IMR-90 (cell line): Measurements from ENCODE around the gene RNF112. TPM values are rescaled to one million over a fixed set of nuclear protein-coding genes. Genes with fewer than 3 reads are reported as not detected.

Experiments
- ATAC-seq: fragments of 200-7000 bp; cut with Tn5 transposase; 2 replicates; pipeline ENCODE4 v1.9.1; 2020; ENCODE audit warnings: low read depth, mild to moderate bottlenecking, moderate library complexity
- BruUV-seq: library from RNA; stranded (reverse); fragments of 400-500 nt; replicated peaks from 2 replicates; lab custom pipeline; 2021; lab: Mats Ljungman, UMichigan
- CTCF ChIA-PET: fragments of 300-600 bp; formaldehyde crosslinking; extraction: SDS; loops from one replicate; lab custom pipeline; 2021; ENCODE audit warnings: antibody characterized with exemption; lab: Yijun Ruan, JAX
- POLR2A ChIA-PET: fragments of 300-600 bp; sonication (Branson Sonifier 250); formaldehyde crosslinking; loops from one replicate; lab custom pipeline; 2022; ENCODE audit warnings: antibody characterized with exemption; ENCODE audit not compliant: unreplicated experiment; lab: Charles Lee
- DNase-seq: peaks from one replicate; pipeline ENCODE4 v3.0.0; 2013
- H2AFZ ChIP-seq: replicated peaks from 2 replicates; pipeline ENCODE3; 2013; ENCODE audit warnings: low read length, mild to moderate bottlenecking; ENCODE audit not compliant: poor library complexity
- H2AK5ac ChIP-seq: 2 replicates; pipeline ENCODE4 v1.6.1; 2013; ENCODE audit warnings: low read depth, low read length, inconsistent platforms
- H2AK9ac ChIP-seq: replicated peaks from 2 replicates; pipeline ENCODE3; 2013; ENCODE audit warnings: mild to moderate bottlenecking, low read depth, low read length, moderate library complexity; ENCODE audit not compliant: poor library complexity
- H2BK120ac ChIP-seq: 2 replicates; pipeline ENCODE4 v1.6.1; 2013; ENCODE audit warnings: low read depth, low read length, inconsistent platforms
- H2BK15ac ChIP-seq: 3 replicates; pipeline ENCODE4 v1.6.1; 2013; ENCODE audit warnings: low read depth, low read length, inconsistent platforms
- H2BK20ac ChIP-seq: 2 replicates; pipeline ENCODE4 v1.6.1; 2013; ENCODE audit warnings: low read depth, mild to moderate bottlenecking, inconsistent platforms, low read length, moderate library complexity
- H2BK5ac ChIP-seq: 2 replicates; pipeline ENCODE4 v1.6.1; 2013; ENCODE audit warnings: mild to moderate bottlenecking, low read depth, low read length, inconsistent platforms; ENCODE audit not compliant: poor library complexity, severe bottlenecking
- H3K14ac ChIP-seq: replicated peaks from 2 replicates; pipeline ENCODE4 v1.6.1; 2013; ENCODE audit warnings: low read depth, low read length, inconsistent platforms
- H3K18ac ChIP-seq: 2 replicates; pipeline ENCODE4 v1.6.1; 2013; ENCODE audit warnings: low read depth, low read length, control low read depth
- H3K23ac ChIP-seq: 2 replicates; pipeline ENCODE4 v1.6.1; 2013; ENCODE audit warnings: low read depth, low read length, inconsistent platforms
- H3K27ac ChIP-seq: 2 replicates; pipeline ENCODE4 v1.5.1; 2013; ENCODE audit warnings: mild to moderate bottlenecking, control low read depth, low read length; ENCODE audit not compliant: insufficient read depth
- H3K27me3 ChIP-seq: 2 replicates; pipeline ENCODE4 v1.6.1; 2013; ENCODE audit warnings: low read length; ENCODE audit not compliant: control insufficient read depth, insufficient read depth
- H3K36me3 ChIP-seq: 2 replicates; pipeline ENCODE4 v1.6.1; 2013; ENCODE audit warnings: low read length, mixed read lengths; ENCODE audit not compliant: control insufficient read depth, insufficient read depth
- H3K4ac ChIP-seq: 2 replicates; pipeline ENCODE4 v1.6.1; 2013; ENCODE audit warnings: low read depth, low read length, inconsistent platforms
- H3K4me1 ChIP-seq: 2 replicates; pipeline ENCODE4 v1.6.1; 2013; ENCODE audit warnings: low read length, mixed read lengths; ENCODE audit not compliant: control insufficient read depth, insufficient read depth
- H3K4me2 ChIP-seq: 2 replicates; pipeline ENCODE4 v1.6.1; 2013; ENCODE audit warnings: low read depth, mild to moderate bottlenecking, control low read depth, low read length, moderate library complexity
- H3K4me3 ChIP-seq: 2 replicates; pipeline ENCODE4 v1.5.1; 2013; ENCODE audit warnings: low read depth, mild to moderate bottlenecking, control low read depth, low read length, moderate library complexity; ENCODE audit not compliant: insufficient read depth
- H3K56ac ChIP-seq: 2 replicates; pipeline ENCODE4 v1.6.1; 2013; ENCODE audit warnings: low read length, inconsistent platforms; ENCODE audit not compliant: insufficient read depth; ENCODE audit errors: extremely low read depth
- H3K79me1 ChIP-seq, 2 experiments: 2 replicates each; pipeline ENCODE4 v1.6.1; 2013; ENCODE audit warnings: low read length in 2 of 2, inconsistent platforms in 1 of 2, low read depth in 1 of 2
- H3K9ac ChIP-seq: 2 replicates; pipeline ENCODE4 v1.6.1; 2013; ENCODE audit warnings: low read depth, low read length, control low read depth
- H3K9me1 ChIP-seq: 2 replicates; pipeline ENCODE4 v1.6.1; 2013; ENCODE audit warnings: low read length, inconsistent platforms; ENCODE audit not compliant: insufficient read depth
- H3K9me3 ChIP-seq: 2 replicates; pipeline ENCODE4 v1.6.1; 2013; ENCODE audit warnings: low read length; ENCODE audit not compliant: control insufficient read depth, insufficient read depth
- H4K20me1 ChIP-seq: 2 replicates; pipeline ENCODE4 v1.6.1; 2013; ENCODE audit warnings: low read length, inconsistent platforms; ENCODE audit not compliant: insufficient read depth
- H4K5ac ChIP-seq: 2 replicates; pipeline ENCODE4 v1.6.1; 2013; ENCODE audit warnings: mild to moderate bottlenecking, low read depth, low read length, control low read depth
- H4K8ac ChIP-seq, 2 experiments: 2 replicates each; pipeline ENCODE4 v1.6.1; 2013; ENCODE audit warnings: low read depth in 2 of 2, low read length in 2 of 2, control low read depth in 1 of 2, inconsistent platforms in 1 of 2
- H4K91ac ChIP-seq: 2 replicates; pipeline ENCODE4 v1.6.1; 2013; ENCODE audit warnings: low read depth, low read length, inconsistent platforms; ENCODE audit not compliant: insufficient read depth
- BHLHE40 ChIP-seq: fragments of 150-350 bp; IDR thresholded peaks from 2 replicates; pipeline ENCODE4 v1.6.1; 2016; ENCODE audit warnings: mild to moderate bottlenecking, low read depth, low read length
- CEBPB ChIP-seq: IDR thresholded peaks from 2 replicates; pipeline ENCODE4 v1.6.1; 2012; ENCODE audit warnings: low read depth, low read length, improper control_type of control experiment
- FOS ChIP-seq: fragments of 150-350 bp; IDR thresholded peaks from 2 replicates; pipeline ENCODE4 v1.6.1; 2016; ENCODE audit warnings: low read depth, low read length
- MAFK ChIP-seq: IDR thresholded peaks from 2 replicates; pipeline ENCODE4 v1.6.1; 2012; ENCODE audit warnings: low read depth, low read length, improper control_type of control experiment
- NFE2L2 ChIP-seq: fragments of 150-350 bp; IDR thresholded peaks from 2 replicates; pipeline ENCODE4 v1.6.1; 2016; ENCODE audit warnings: low read depth, mild to moderate bottlenecking, low read length
- POLR2A ChIP-seq: IDR thresholded peaks from 2 replicates; pipeline ENCODE4 v1.6.1; 2012; ENCODE audit warnings: mild to moderate bottlenecking, low read depth, low read length
- RAD21 ChIP-seq: IDR thresholded peaks from 2 replicates; pipeline ENCODE4 v1.6.1; 2012; ENCODE audit warnings: low read length, improper control_type of control experiment
- RCOR1 ChIP-seq: IDR thresholded peaks from 2 replicates; pipeline ENCODE4 v1.6.1; 2012; ENCODE audit warnings: mild to moderate bottlenecking, low read length, improper control_type of control experiment; ENCODE audit not compliant: insufficient replicate concordance
- RFX5 ChIP-seq: IDR thresholded peaks from 2 replicates; pipeline ENCODE4 v1.8.0; 2012; ENCODE audit warnings: low read depth, mild to moderate bottlenecking, low read length, moderate library complexity
- SMC3 ChIP-seq: fragments of 150-350 bp; IDR thresholded peaks from 2 replicates; pipeline ENCODE4 v1.6.1; 2016; ENCODE audit warnings: low read depth, mild to moderate bottlenecking, antibody characterized with exemption, low read length, moderate library complexity
- WGBS, 2 experiments: methylation state at CpG; one replicate each; pipeline versions ENCODE4 v1.1.5 to v1.1.7; 2013; ENCODE audit warnings: missing lambda C conversion rate in 2 of 2; ENCODE audit not compliant: insufficient read length in 1 of 2; ENCODE audit errors: extremely low coverage in 2 of 2; 5-methylcytosine and 5-hydroxymethylcytosine counted together
- dilution Hi-C: fragments of 300-500 bp; cut with HindIII; formaldehyde crosslinking; loops from one replicate; pipeline ENCODE4 v1.14.3; 2018; ENCODE audit warnings: low sequenced_read_pairs; ENCODE audit not compliant: unreplicated experiment
- in situ Hi-C: fragments of 300-500 bp; cut with MboI; formaldehyde crosslinking; loops from 3 replicates; pipeline ENCODE4 v1.14.3; 2019; ENCODE audit warnings: low sequenced_read_pairs, inconsistent platforms, mixed read lengths
- intact Hi-C: fragments of 100-400 bp; cut with micrococcal nuclease; formaldehyde crosslinking; loops from 2 replicates; pipeline ENCODE4 v1.10.0; 2022
- polyA plus RNA-seq, 3 experiments: library from polyadenylated mRNA; depleted of rRNA; stranded (reverse); fragments of >200 nt; gene quantifications; 2 replicates each; pipeline ENCODE4 v1.2.3, GENCODE V29; 2012; ENCODE audit warnings: low replicate concordance in 1 of 3
- total RNA-seq: library from RNA; depleted of rRNA; stranded (reverse); fragments of >200 nt; gene quantifications from 2 replicates; pipeline ENCODE4 v1.2.3, GENCODE V29; 2012
- TF ChIP-seq, protein P1 (sequence below): fragments of 150-350 bp; IDR thresholded peaks from 2 replicates; pipeline ENCODE4 v1.6.1; 2016; ENCODE audit warnings: low read depth, mild to moderate bottlenecking, low read length, moderate library complexity, borderline replicate concordance
- TF ChIP-seq, protein P2 (sequence below): fragments of 150-350 bp; IDR thresholded peaks from 2 replicates; pipeline ENCODE4 v1.6.1; 2017; ENCODE audit warnings: mild to moderate bottlenecking, antibody characterized with exemption, low read length, low read depth
- TF ChIP-seq, protein P3 (sequence below): conservative IDR thresholded peaks from 2 replicates; pipeline ENCODE4 v1.5.1; 2012; ENCODE audit warnings: mild to moderate bottlenecking, low read depth, low read length, improper control_type of control experiment

Gene RNF112
- total and polyA plus RNA-seq, 2 of the 4 experiments (the other 2 are of a cell fraction), result 2.5 to 5.7 TPM

DNA sequence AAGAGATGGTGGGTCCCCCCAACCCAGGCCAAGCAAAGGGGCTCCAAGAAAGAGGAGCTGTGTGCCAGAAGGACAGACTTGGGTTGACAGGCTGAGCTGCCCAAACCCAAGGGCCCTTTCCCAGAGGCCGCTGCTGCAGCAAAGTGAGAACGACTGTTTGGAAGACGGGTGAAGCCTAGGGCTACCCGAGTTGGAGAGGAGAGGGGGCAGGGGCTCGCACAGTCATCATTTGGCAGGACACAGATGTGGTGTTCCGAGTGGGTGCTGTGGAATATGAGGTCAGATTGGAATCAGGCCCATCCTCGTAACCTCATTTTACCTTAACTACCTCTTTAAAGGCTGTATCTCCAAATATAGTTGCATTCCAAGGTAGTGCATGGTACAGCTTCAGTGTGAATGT, 18.7 kb upstream of the RNF112 start:
- Histone ChIP-seq H3K14ac (no peak overlapping the region), H2BK120ac (no peak overlapping the region), H3K4me1 (peaks cover 21% of the 10 kb centered on the region), H3K79me1 (no peaks in the 10 kb centered on the region), H3K27me3 (no peaks in the 10 kb centered on the region), H4K8ac (no peak overlapping the region), H3K9me1 (peaks cover 17% of the 10 kb centered on the region), H3K18ac (no peak overlapping the region), H2AK5ac (no peak overlapping the region), H2BK20ac (no peak overlapping the region), H3K56ac (no peak overlapping the region), H3K4me2 (no peak overlapping the region), H2BK15ac (no peak overlapping the region), H4K5ac (no peak overlapping the region), H2AFZ (no peak overlapping the region), H3K9ac (no peak overlapping the region), H3K27ac (no peak overlapping the region), H3K36me3 (no peaks in the 10 kb centered on the region), H2BK5ac (no peak overlapping the region), H3K4me3 (no peak overlapping the region), H4K20me1 (no peaks in the 10 kb centered on the region), H3K9me3 (no peaks in the 10 kb centered on the region), H2AK9ac (no peak overlapping the region), H3K4ac (no peak overlapping the region; the same call in 1 of the 2 replicates), H3K23ac (no peak overlapping the region), H4K91ac (no peak overlapping the region)
- intact Hi-C loops (no loop called here), in situ Hi-C loops (no loop called here), dilution Hi-C loops (no loop called here)
- BruUV-seq, result no TSS peak
- TF ChIP-seq RAD21 (no peak), POLR2A (no peak), RCOR1 (no peak), FOS (no peak), CEBPB (no peak), NFE2L2 (no peak), MAFK (no peak), SMC3 (no peak), BHLHE40 (no peak), RFX5 (no peak)
- TF ChIP-seq, protein P1, sequence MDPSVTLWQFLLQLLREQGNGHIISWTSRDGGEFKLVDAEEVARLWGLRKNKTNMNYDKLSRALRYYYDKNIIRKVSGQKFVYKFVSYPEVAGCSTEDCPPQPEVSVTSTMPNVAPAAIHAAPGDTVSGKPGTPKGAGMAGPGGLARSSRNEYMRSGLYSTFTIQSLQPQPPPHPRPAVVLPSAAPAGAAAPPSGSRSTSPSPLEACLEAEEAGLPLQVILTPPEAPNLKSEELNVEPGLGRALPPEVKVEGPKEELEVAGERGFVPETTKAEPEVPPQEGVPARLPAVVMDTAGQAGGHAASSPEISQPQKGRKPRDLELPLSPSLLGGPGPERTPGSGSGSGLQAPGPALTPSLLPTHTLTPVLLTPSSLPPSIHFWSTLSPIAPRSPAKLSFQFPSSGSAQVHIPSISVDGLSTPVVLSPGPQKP, result no peak
- TF ChIP-seq, protein P2, sequence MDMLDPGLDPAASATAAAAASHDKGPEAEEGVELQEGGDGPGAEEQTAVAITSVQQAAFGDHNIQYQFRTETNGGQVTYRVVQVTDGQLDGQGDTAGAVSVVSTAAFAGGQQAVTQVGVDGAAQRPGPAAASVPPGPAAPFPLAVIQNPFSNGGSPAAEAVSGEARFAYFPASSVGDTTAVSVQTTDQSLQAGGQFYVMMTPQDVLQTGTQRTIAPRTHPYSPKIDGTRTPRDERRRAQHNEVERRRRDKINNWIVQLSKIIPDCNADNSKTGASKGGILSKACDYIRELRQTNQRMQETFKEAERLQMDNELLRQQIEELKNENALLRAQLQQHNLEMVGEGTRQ, result no peak
- TF ChIP-seq, protein P3, sequence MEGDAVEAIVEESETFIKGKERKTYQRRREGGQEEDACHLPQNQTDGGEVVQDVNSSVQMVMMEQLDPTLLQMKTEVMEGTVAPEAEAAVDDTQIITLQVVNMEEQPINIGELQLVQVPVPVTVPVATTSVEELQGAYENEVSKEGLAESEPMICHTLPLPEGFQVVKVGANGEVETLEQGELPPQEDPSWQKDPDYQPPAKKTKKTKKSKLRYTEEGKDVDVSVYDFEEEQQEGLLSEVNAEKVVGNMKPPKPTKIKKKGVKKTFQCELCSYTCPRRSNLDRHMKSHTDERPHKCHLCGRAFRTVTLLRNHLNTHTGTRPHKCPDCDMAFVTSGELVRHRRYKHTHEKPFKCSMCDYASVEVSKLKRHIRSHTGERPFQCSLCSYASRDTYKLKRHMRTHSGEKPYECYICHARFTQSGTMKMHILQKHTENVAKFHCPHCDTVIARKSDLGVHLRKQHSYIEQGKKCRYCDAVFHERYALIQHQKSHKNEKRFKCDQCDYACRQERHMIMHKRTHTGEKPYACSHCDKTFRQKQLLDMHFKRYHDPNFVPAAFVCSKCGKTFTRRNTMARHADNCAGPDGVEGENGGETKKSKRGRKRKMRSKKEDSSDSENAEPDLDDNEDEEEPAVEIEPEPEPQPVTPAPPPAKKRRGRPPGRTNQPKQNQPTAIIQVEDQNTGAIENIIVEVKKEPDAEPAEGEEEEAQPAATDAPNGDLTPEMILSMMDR, result no peak
- no CpG with 5 or more reads among the region's 7 CpGs for WGBS, 2 experiments
- DNase-seq (no peak), ATAC-seq (no peak)
- ChIA-PET CTCF (no interaction called here), POLR2A (no interaction called here)
